ENCODE measurements around the gene HS6ST3. TPM values are rescaled to one million over a fixed set of nuclear protein-coding genes. Genes with fewer than 3 reads are reported as not detected.

The HS6ST3 gene
- total and polyA plus RNA-seq, 10 donors = 0.03 TPM; not detected in 9

DNA sequence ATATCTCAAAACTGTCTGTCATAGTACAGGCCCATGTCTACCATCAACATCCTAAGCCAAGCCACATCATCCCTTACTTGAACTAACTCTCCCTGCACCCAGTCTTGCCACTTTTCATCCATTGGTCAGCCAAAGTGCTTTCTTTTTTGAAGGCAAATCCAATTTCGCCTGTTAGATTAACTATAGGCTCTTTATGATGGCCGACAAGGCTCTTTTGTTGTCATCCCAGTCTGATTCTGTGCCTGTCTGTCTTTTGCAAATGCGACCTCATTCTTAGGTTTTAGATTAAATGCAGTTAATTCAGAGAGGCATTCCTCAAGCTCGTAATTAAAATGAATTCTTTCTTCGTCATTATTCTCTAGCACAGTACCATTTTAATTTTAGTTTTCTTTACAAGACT is 148.3 kb downstream of the HS6ST3 start:
- Histone ChIP-seq H3K36me3 (no peaks in the 10 kb centered on the region), H3K27ac (no peak overlapping the region), H3K4me1 (no peaks in the 10 kb centered on the region), H3K9me3 (peaks cover 0 to 6% (median 0%) of the 10 kb centered on the region in 8 donors), H3K27me3 (replicated peaks in 1 of 7) (no peaks in the 10 kb centered on the region), H3K4me3 (no peak overlapping the region)
- 82 to 90% (median 83%) methylated on average over 5 of the region's 5 CpGs for WGBS, 5 donors
- TF ChIP-seq, protein P1, sequence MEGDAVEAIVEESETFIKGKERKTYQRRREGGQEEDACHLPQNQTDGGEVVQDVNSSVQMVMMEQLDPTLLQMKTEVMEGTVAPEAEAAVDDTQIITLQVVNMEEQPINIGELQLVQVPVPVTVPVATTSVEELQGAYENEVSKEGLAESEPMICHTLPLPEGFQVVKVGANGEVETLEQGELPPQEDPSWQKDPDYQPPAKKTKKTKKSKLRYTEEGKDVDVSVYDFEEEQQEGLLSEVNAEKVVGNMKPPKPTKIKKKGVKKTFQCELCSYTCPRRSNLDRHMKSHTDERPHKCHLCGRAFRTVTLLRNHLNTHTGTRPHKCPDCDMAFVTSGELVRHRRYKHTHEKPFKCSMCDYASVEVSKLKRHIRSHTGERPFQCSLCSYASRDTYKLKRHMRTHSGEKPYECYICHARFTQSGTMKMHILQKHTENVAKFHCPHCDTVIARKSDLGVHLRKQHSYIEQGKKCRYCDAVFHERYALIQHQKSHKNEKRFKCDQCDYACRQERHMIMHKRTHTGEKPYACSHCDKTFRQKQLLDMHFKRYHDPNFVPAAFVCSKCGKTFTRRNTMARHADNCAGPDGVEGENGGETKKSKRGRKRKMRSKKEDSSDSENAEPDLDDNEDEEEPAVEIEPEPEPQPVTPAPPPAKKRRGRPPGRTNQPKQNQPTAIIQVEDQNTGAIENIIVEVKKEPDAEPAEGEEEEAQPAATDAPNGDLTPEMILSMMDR (IDR thresholded peaks at IDR 0.05 in 8 of 11, conservative IDR thresholded peaks at IDR 0.05 in 3 of 11) = no peak
- TF ChIP-seq POLR2A (IDR thresholded peaks at IDR 0.05) (no peak), POLR2AphosphoS5 (IDR thresholded peaks at IDR 0.05) (no peak)
- intact Hi-C loops (cut with DNase I; ENCODE audit: low total_unique reads) = no loop called here
- no peak for DNase-seq

- Histone ChIP-seq H3K36me3 (no peaks in the 10 kb centered on the region), H3K4me3 (no peak overlapping the region), H3K27ac (no peak overlapping the region), H3K27me3 (replicated peaks in 1 of 7) (no peaks in the 10 kb centered on the region), H3K9me3 (peaks cover 0 to 6% (median 0%) of the 10 kb centered on the region in 8 donors), H3K4me1 (no peaks in the 10 kb centered on the region)
- DNase-seq = no peak
- TF ChIP-seq POLR2AphosphoS5 (IDR thresholded peaks at IDR 0.05) (no peak), POLR2A (IDR thresholded peaks at IDR 0.05) (no peak)
- TF ChIP-seq, protein P1 (IDR thresholded peaks at IDR 0.05 in 8 of 11, conservative IDR thresholded peaks at IDR 0.05 in 3 of 11) = no peak
- intact Hi-C loops (cut with DNase I; ENCODE audit: low total_unique reads) = no loop called here
- WGBS, 5 donors = 64 to 85% (median 71%) methylated on average over 5 of the region's 5 CpGs
These were observed 149.0 kb downstream of the HS6ST3 start for GRCh38 chr13:96238861-96239260.

GRCh38 chr13:96243376-96243775 is 153.5 kb downstream of the HS6ST3 start:
- no peak for DNase-seq
- H3K36me3 ChIP-seq = no peaks in the 10 kb centered on the region
- intact Hi-C loops (cut with DNase I; ENCODE audit: low total_unique reads) = no loop called here
- TF ChIP-seq POLR2AphosphoS5 (IDR thresholded peaks at IDR 0.05) (no peak), POLR2A (IDR thresholded peaks at IDR 0.05) (no peak)
- TF ChIP-seq, protein P1 (IDR thresholded peaks at IDR 0.05 in 8 of 11, conservative IDR thresholded peaks at IDR 0.05 in 3 of 11) = no peak
- no peak overlapping the region for H3K4me3 ChIP-seq
- 46 to 86% (median 58%) methylated on average over 1 of the region's 1 CpG for WGBS, 5 donors
- no peaks in the 10 kb centered on the region for H3K27me3 ChIP-seq (replicated peaks in 1 of 7)
- H3K27ac ChIP-seq = no peak overlapping the region
- no peaks in the 10 kb centered on the region for H3K4me1 ChIP-seq
- no peaks in the 10 kb centered on the region for H3K9me3 ChIP-seq

- Histone ChIP-seq H3K4me1 (no peaks in the 10 kb centered on the region), H3K4me3 (no peak overlapping the region), H3K9me3 (peaks cover 0 to 8% (median 1%) of the 10 kb centered on the region in 8 donors), H3K36me3 (no peaks in the 10 kb centered on the region), H3K27ac (no peak overlapping the region), H3K27me3 (replicated peaks in 1 of 7) (no peaks in the 10 kb centered on the region)
- TF ChIP-seq POLR2AphosphoS5 (IDR thresholded peaks at IDR 0.05) = no peak
- TF ChIP-seq POLR2A (IDR thresholded peaks at IDR 0.05) = no peak
- TF ChIP-seq, protein P1 (IDR thresholded peaks at IDR 0.05 in 8 of 11, conservative IDR thresholded peaks at IDR 0.05 in 3 of 11) = no peak
- DNase-seq = no peak
- intact Hi-C loops (cut with DNase I; ENCODE audit: low total_unique reads) = no loop called here
- 65 to 75% (median 70%) methylated on average over 2 of the region's 2 CpGs for WGBS, 5 donors
These were observed 158.2 kb downstream of the HS6ST3 start for GRCh38 chr13:96248103-96248502.

All from spleen (tissue), 11 donors.